NCI-H526 (cell line): ENCODE data around the gene BCAP31.
A peak's percentile ranks its signal among the peaks of the same experiment; 100 is the strongest.
"Not testable (repeated sequence)": the region's sequence is repeated elsewhere in the genome, so short reads cannot be mapped to it uniquely, and the experiment has no call there.

ENCODE experiments used
- DNase-seq, 2 experiments: peaks; one replicate each; lab custom pipeline; 2025; lab: John Stamatoyannopoulos, UW

The BCAP31 gene

GRCh38 chrX:153708415-153708814 is 15.8 kb downstream of the BCAP31 start:
- DNase-seq: peak; percentile 24 to 79

- no peak for DNase-seq
Measured at GRCh38 chrX:153707406-153707805, 16.8 kb downstream of the BCAP31 start.

GRCh38 chrX:153706799-153707198 is 17.4 kb downstream of the BCAP31 start:
- no peak for DNase-seq

GRCh38 chrX:153705403-153706060 is 18.7 kb downstream of the BCAP31 start:
- DNase-seq: not testable (repeated sequence)

- not testable (repeated sequence) for DNase-seq
Measured at GRCh38 chrX:153704631-153705402, 19.4 kb downstream of the BCAP31 start.

GRCh38 chrX:153704021-153704526 is 20.1 kb downstream of the BCAP31 start:
- DNase-seq: no peak

GRCh38 chrX:153703036-153703370 is 21.2 kb downstream of the BCAP31 start:
- no peak for DNase-seq

- no peak for DNase-seq
Measured at GRCh38 chrX:153702336-153703035, 21.7 kb downstream of the BCAP31 start.

GRCh38 chrX:153701706-153702105 is 22.5 kb downstream of the BCAP31 start:
- DNase-seq: no peak

GRCh38 chrX:153700967-153701366 is 23.2 kb downstream of the BCAP31 start:
- no peak for DNase-seq

GRCh38 chrX:153700376-153700945 is 23.7 kb downstream of the BCAP31 start:
- no peak for DNase-seq

GRCh38 chrX:153699784-153700371 is 24.3 kb downstream of the BCAP31 start:
- not testable (repeated sequence) for DNase-seq

GRCh38 chrX:153699210-153699783 is 24.9 kb downstream of the BCAP31 start:
- DNase-seq: not testable (repeated sequence)

- DNase-seq: no peak
Measured at GRCh38 chrX:153697924-153698865, 26.0 kb downstream of the BCAP31 start.

GRCh38 chrX:153696986-153697722 is 27.0 kb downstream of the BCAP31 start:
- DNase-seq: not testable (repeated sequence)

- DNase-seq: not testable (repeated sequence)
Measured at GRCh38 chrX:153696538-153696937, 27.6 kb downstream of the BCAP31 start.

GRCh38 chrX:153696100-153696499 is 28.1 kb downstream of the BCAP31 start:
- no peak for DNase-seq

- DNase-seq: no peak
Measured at GRCh38 chrX:153694687-153695270, 29.4 kb downstream of the BCAP31 start.

GRCh38 chrX:153694256-153694655 is 29.9 kb downstream of the BCAP31 start:
- DNase-seq: not testable (repeated sequence)
